GM12891 (cell line): Measurements from ENCODE around the gene UBE3C.

ENCODE experiments used
- PAX5 ChIP-seq: IDR thresholded peaks from 2 replicates; pipeline ENCODE4 v1.6.1; 2011; ENCODE audit warnings: low read length, moderate library complexity, mild to moderate bottlenecking; ENCODE audit not compliant: insufficient read depth, severe bottlenecking
- POLR2A ChIP-seq: IDR thresholded peaks from 2 replicates; pipeline ENCODE4 v1.6.1; 2011; ENCODE audit warnings: low read depth, low read length, control low read depth
- POLR2AphosphoS5 ChIP-seq: IDR thresholded peaks from 2 replicates; pipeline ENCODE4 v1.6.1; 2011; ENCODE audit warnings: low read depth, low read length, control low read depth
- POU2F2 ChIP-seq: IDR thresholded peaks from 2 replicates; pipeline ENCODE4 v1.6.1; 2011; ENCODE audit warnings: low read depth, mild to moderate bottlenecking, control low read depth, low read length, moderate library complexity
- SPI1 ChIP-seq: IDR thresholded peaks from 2 replicates; pipeline ENCODE4 v1.6.1; 2011; ENCODE audit warnings: low read depth, low read length, control low read depth
- TAF1 ChIP-seq: IDR thresholded peaks from 2 replicates; pipeline ENCODE4 v1.6.1; 2011; ENCODE audit warnings: low read depth, low read length, control low read depth

GRCh38 chr7:157270060-157270444, 131.3 kb downstream of the UBE3C start:
- TF ChIP-seq TAF1 (no peak), POLR2A (no peak), POLR2AphosphoS5 (no peak), SPI1 (no peak), POU2F2 (no peak), PAX5 (no peak)
